ENCODE data around the gene NAV2.

DNA sequence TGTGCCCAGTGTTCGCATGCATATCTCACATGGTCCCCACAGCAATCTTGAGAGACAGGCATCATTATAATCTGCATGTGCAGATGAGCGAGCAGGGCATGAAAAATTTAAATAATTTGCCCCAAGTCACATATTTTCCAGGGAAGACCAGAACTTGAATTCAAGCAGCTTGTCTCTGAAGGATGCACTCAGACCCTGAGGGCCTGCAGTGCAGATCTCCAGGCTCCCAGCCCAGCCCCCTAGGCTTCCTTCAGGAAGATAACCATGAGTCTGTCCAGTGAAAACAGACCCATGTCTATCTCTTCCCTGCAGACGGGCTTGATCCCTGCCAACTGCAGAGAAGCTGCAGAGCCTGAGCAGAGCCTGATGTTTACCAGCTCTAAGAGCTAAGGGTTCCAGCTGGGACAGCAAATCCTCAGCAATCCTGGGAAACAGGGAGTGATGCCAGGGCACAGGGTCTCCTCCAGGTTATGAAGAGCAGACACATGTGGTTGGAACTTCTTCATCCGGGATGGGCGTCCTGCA, 55.1 kb downstream of the NAV2 start:
- TF ChIP-seq CTCF (IDR thresholded peaks at IDR 0.05) (no peak), POLR2A (IDR thresholded peaks at IDR 0.05) (no peak)

All from testis (tissue), 2 donors.